HepG2 (cell line): ENCODE results near the gene STOM. TPM values are rescaled to one million over a fixed set of nuclear protein-coding genes. Genes with fewer than 3 reads are reported as not detected.

Source experiments
- BCL3 ChIP-seq: sonication (generic); formaldehyde crosslinking; IDR thresholded peaks from 2 replicates; pipeline ENCODE4 v1.5.1; 2020; ENCODE audit warnings: mild to moderate bottlenecking, missing genetic modification reagents, moderate library complexity
- CAMTA2 ChIP-seq: sonication (generic); formaldehyde crosslinking; IDR thresholded peaks from 2 replicates; pipeline ENCODE4 v1.4.0; 2020; ENCODE audit warnings: mild to moderate bottlenecking, missing genetic modification reagents, borderline replicate concordance
- CSRNP2 ChIP-seq: sonication (generic); formaldehyde crosslinking; conservative IDR thresholded peaks from 2 replicates; pipeline ENCODE4 v1.8.0; 2022; ENCODE audit warnings: low read depth, missing genetic modification reagents
- FLYWCH1 ChIP-seq: sonication (generic); formaldehyde crosslinking; IDR thresholded peaks from 2 replicates; pipeline ENCODE4 v1.8.1; 2023; ENCODE audit warnings: mild to moderate bottlenecking, missing genetic modification reagents
- FOXJ3 ChIP-seq: sonication (generic); formaldehyde crosslinking; IDR thresholded peaks from 2 replicates; pipeline ENCODE4 v1.4.0; 2020; ENCODE audit warnings: missing genetic modification reagents, mild to moderate bottlenecking, borderline replicate concordance
- HES4 ChIP-seq: sonication (generic); formaldehyde crosslinking; IDR thresholded peaks from 2 replicates; pipeline ENCODE4 v1.9.0; 2021; ENCODE audit warnings: mild to moderate bottlenecking, missing genetic modification reagents, borderline replicate concordance
- NR3C1 ChIP-seq: sonication (generic); formaldehyde crosslinking; IDR thresholded peaks from 2 replicates; pipeline ENCODE4 v1.4.0; 2020; ENCODE audit warnings: missing genetic modification reagents
- POGZ ChIP-seq: sonication (generic); formaldehyde crosslinking; IDR thresholded peaks from 2 replicates; pipeline ENCODE4 v1.4.0; 2020; ENCODE audit warnings: mild to moderate bottlenecking, missing genetic modification reagents
- PRDM4 ChIP-seq: sonication (generic); formaldehyde crosslinking; IDR thresholded peaks from 2 replicates; pipeline ENCODE4 v1.9.0; 2021; ENCODE audit warnings: missing genetic modification reagents, borderline replicate concordance
- PREB ChIP-seq: sonication (generic); formaldehyde crosslinking; IDR thresholded peaks from 2 replicates; pipeline ENCODE4 v1.4.0; 2020; ENCODE audit warnings: missing genetic modification reagents
- SP2 ChIP-seq: sonication (generic); formaldehyde crosslinking; IDR thresholded peaks from 2 replicates; pipeline ENCODE4 v1.5.1; 2020; ENCODE audit warnings: mild to moderate bottlenecking, missing genetic modification reagents
- SSRP1 ChIP-seq: IDR thresholded peaks from 2 replicates; pipeline ENCODE4 v1.6.1; 2016; ENCODE audit warnings: control low read depth
- SUZ12 ChIP-seq: fragments of 150-350 bp; IDR thresholded peaks from 2 replicates; pipeline ENCODE4 v1.6.1; 2014; ENCODE audit warnings: low read depth, low read length
- TSC22D2 ChIP-seq: sonication (generic); formaldehyde crosslinking; IDR thresholded peaks from 2 replicates; pipeline ENCODE4 v1.5.1; 2020; ENCODE audit warnings: missing genetic modification reagents, mild to moderate bottlenecking, borderline replicate concordance
- ZNF232 ChIP-seq: sonication (generic); formaldehyde crosslinking; IDR thresholded peaks from 2 replicates; pipeline ENCODE4 v1.4.0; 2020; ENCODE audit warnings: missing genetic modification reagents, borderline replicate concordance
- ZNF451 ChIP-seq: sonication (generic); formaldehyde crosslinking; IDR thresholded peaks from 2 replicates; pipeline ENCODE4 v1.5.0; 2020; ENCODE audit warnings: mild to moderate bottlenecking, missing genetic modification reagents
- ZNF574 ChIP-seq: sonication (generic); formaldehyde crosslinking; IDR thresholded peaks from 2 replicates; pipeline ENCODE4 v1.4.0; 2020; ENCODE audit warnings: missing genetic modification reagents
- polyA plus RNA-seq, 8 experiments: library from polyadenylated mRNA; depleted of rRNA in 3 of 8; stranded (reverse) in 7 of 8; unstranded in 1 of 8; fragments of >200 nt; fragmentation: Illumina TruSeq in 4 of 8; extraction: Trizol in 4 of 8; gene quantifications; 2 replicates each; pipeline versions ENCODE4 v1.2.1 to v1.2.3, GENCODE V29; 2011 to 2016; ENCODE audit warnings: low read depth in 4 of 8, missing spikeins in 1 of 8, mixed read lengths in 1 of 8; ENCODE audit not compliant: insufficient read depth in 1 of 8
- total RNA-seq, 5 experiments: library from RNA; depleted of rRNA; stranded (reverse); fragments of >200 nt; fragmentation: Illumina TruSeq; extraction: Trizol; gene quantifications; 2 replicates each; pipeline ENCODE4 v1.2.3, GENCODE V29; 2016; ENCODE audit warnings: low read depth in 1 of 5

STOM gene
- total and polyA plus RNA-seq, 2 of the 13 experiments (the other 11 are each of a cell fraction or from before 2014, with no cell fraction given): 43.6 to 165 TPM

GRCh38 chr9:121296213-121297127 is 73.6 kb downstream of the STOM start (continued):
- TF ChIP-seq ZNF574 (CRISPR knock-in tag) (peak; percentile 69), SSRP1 (CRISPR knock-in tag) (no peak), HES4 (CRISPR knock-in tag) (no peak), BCL3 (0 out of 2 replicates have a peak, but pooled peaks have one; percentile 17), FOXJ3 (peak; percentile 76; the same call in 1 of the 2 replicates), TSC22D2 (CRISPR knock-in tag) (no peak), ZNF451 (CRISPR knock-in tag) (no peak), NR3C1 (CRISPR knock-in tag) (no peak), SUZ12 (no peak), FLYWCH1 (CRISPR knock-in tag) (no peak), CSRNP2 (no peak), POGZ (CRISPR knock-in tag) (no peak; the same call in 1 of the 2 replicates), SP2 (no peak), ZNF232 (CRISPR knock-in tag) (no peak), PREB (CRISPR knock-in tag) (no peak), CAMTA2 (CRISPR knock-in tag) (no peak), PRDM4 (0 out of 2 replicates have a peak, but pooled peaks have one; percentile 61)
